GM12878 (cell line): ENCODE data around the gene P2RX7. TPM values are rescaled to one million over a fixed set of nuclear protein-coding genes. Genes with fewer than 3 reads are reported as not detected.

ENCODE experiments used
- ATAC-seq: fragments of 200-7000 bp; cut with Tn5 transposase; 3 replicates; pipeline ENCODE4 v1.9.1; 2020; ENCODE audit warnings: mild to moderate bottlenecking, moderate library complexity
- BruUV-seq: library from RNA; stranded (reverse); fragments of 400-500 nt; replicated peaks from 2 replicates; lab custom pipeline; 2021; lab: Mats Ljungman, UMichigan
- CTCF ChIA-PET: fragments of 300-600 bp; sonication (Branson Sonifier 250); formaldehyde crosslinking; extraction: SDS; loops from one replicate; lab custom pipeline; 2021; ENCODE audit warnings: inconsistent platforms; lab: Yijun Ruan, JAX
- POLR2A ChIA-PET: fragments of 350-600 bp; formaldehyde crosslinking; extraction: SDS; loops from one replicate; lab custom pipeline; 2021; ENCODE audit warnings: inconsistent platforms; lab: Charles Lee
- RAD21 ChIA-PET: fragments of 300-600 bp; sonication (Branson Sonifier 250); formaldehyde crosslinking; loops from one replicate; lab custom pipeline; 2023; ENCODE audit warnings: antibody characterized with exemption; ENCODE audit not compliant: unreplicated experiment; lab: Charles Lee
- SMC1A ChIA-PET: fragments of 300-600 bp; sonication (Branson Sonifier 250); formaldehyde crosslinking; loops from one replicate; lab custom pipeline; 2023; ENCODE audit not compliant: unreplicated experiment, uncharacterized antibody; lab: Charles Lee
- DNase-seq: peaks from one replicate; pipeline ENCODE4 v3.0.0-alpha.2; 2011; ENCODE audit warnings: low read depth, low spot score
- FAIRE-seq: peaks from 3 replicates; lab custom pipeline; 2011; peaks lifted over from hg19 to GRCh38; lab: Jason Lieb, UNC
- H2AFZ ChIP-seq: 2 replicates; pipeline ENCODE4 v1.6.0; 2011; ENCODE audit warnings: low read depth, low read length, control low read depth; ENCODE audit not compliant: control insufficient read depth
- H3K27ac ChIP-seq: 2 replicates; pipeline ENCODE4 v1.5.1; 2011; ENCODE audit warnings: control low read depth; ENCODE audit not compliant: control insufficient read depth, insufficient read depth
- H3K27me3 ChIP-seq, 2 experiments: replicated peaks in 1 of 2; 2 replicates each; pipeline versions ENCODE4 v1.6.0 to v1.6.1; 2011; ENCODE audit warnings: low read length in 1 of 2; ENCODE audit not compliant: control insufficient read depth in 2 of 2, insufficient read depth in 2 of 2
- H3K36me3 ChIP-seq, 2 experiments: 2 replicates each; pipeline ENCODE4 v1.5.1; 2011; ENCODE audit warnings: low read length in 1 of 2; ENCODE audit not compliant: control insufficient read depth in 2 of 2, insufficient read depth in 2 of 2
- H3K4me1 ChIP-seq: 2 replicates; pipeline ENCODE4 v1.6.1; 2011; ENCODE audit warnings: mild to moderate bottlenecking, low read length, moderate library complexity, mixed read lengths; ENCODE audit not compliant: control insufficient read depth, insufficient read depth
- H3K4me2 ChIP-seq: 2 replicates; pipeline ENCODE4 v1.6.0; 2011; ENCODE audit warnings: control low read depth; ENCODE audit not compliant: control insufficient read depth, insufficient read depth
- H3K4me3 ChIP-seq: fragments of 200-600 bp; sonication (generic); 2 replicates; pipeline ENCODE4 v1.5.1; 2016
- H3K79me2 ChIP-seq: 2 replicates; pipeline ENCODE4 v1.6.0; 2011; ENCODE audit warnings: low read length; ENCODE audit not compliant: control insufficient read depth, insufficient read depth
- H3K9ac ChIP-seq: 2 replicates; pipeline ENCODE4 v1.8.0; 2011; ENCODE audit warnings: low read length, control low read depth, mixed read lengths; ENCODE audit not compliant: control insufficient read depth, insufficient read depth
- H3K9me3 ChIP-seq: replicated peaks from 3 replicates; pipeline ENCODE4 v1.5.1; 2011; ENCODE audit warnings: mild to moderate bottlenecking, low read length; ENCODE audit not compliant: control insufficient read depth, insufficient read depth
- H4K20me1 ChIP-seq: 2 replicates; pipeline ENCODE4 v1.6.0; 2011; ENCODE audit not compliant: control insufficient read depth, insufficient read depth
- BHLHE40 ChIP-seq, 2 experiments: fragments of 450-650 bp in 1 of 2; IDR thresholded peaks; 2 replicates each; pipeline ENCODE4 v1.6.1; 2011 to 2017; ENCODE audit warnings: low read depth in 2 of 2, borderline replicate concordance in 1 of 2, improper control_type of control experiment in 1 of 2, low read length in 1 of 2, mild to moderate bottlenecking in 1 of 2
- CHD4 ChIP-seq: fragments of 200-600 bp; sonication (generic); IDR thresholded peaks from 2 replicates; pipeline ENCODE4 v1.6.1; 2016; ENCODE audit warnings: mild to moderate bottlenecking
- CTCF ChIP-seq, 3 experiments: IDR thresholded peaks in 2 of 3; conservative IDR thresholded peaks in 1 of 3; 2 replicates each; pipeline ENCODE4 v1.5.1; 2011; ENCODE audit warnings: low read depth in 3 of 3, low read length in 3 of 3, mild to moderate bottlenecking in 3 of 3, control low read depth in 2 of 3, moderate library complexity in 2 of 3, inconsistent platforms in 1 of 3, mixed read lengths in 1 of 3; ENCODE audit not compliant: control insufficient read depth in 2 of 3, insufficient read depth in 1 of 3; ENCODE audit errors: extremely low read depth in 1 of 3
- FOXK2 ChIP-seq: fragments of 450-650 bp; IDR thresholded peaks from 2 replicates; pipeline ENCODE4 v1.6.1; 2017; ENCODE audit warnings: mild to moderate bottlenecking, moderate library complexity
- FOXM1 ChIP-seq: IDR thresholded peaks from 2 replicates; pipeline ENCODE4 v1.6.1; 2012; ENCODE audit warnings: low read depth, mild to moderate bottlenecking, inconsistent platforms, low read length, moderate library complexity
- PBX3 ChIP-seq: IDR thresholded peaks from 2 replicates; pipeline ENCODE4 v1.6.1; 2011; ENCODE audit warnings: mild to moderate bottlenecking, low read depth, low read length, moderate library complexity; ENCODE audit not compliant: insufficient replicate concordance
- RAD21 ChIP-seq: IDR thresholded peaks from 2 replicates; pipeline ENCODE4 v1.6.1; 2011; ENCODE audit warnings: mild to moderate bottlenecking, low read depth, low read length, moderate library complexity; ENCODE audit not compliant: insufficient read depth
- RUNX3 ChIP-seq: IDR thresholded peaks from 2 replicates; pipeline ENCODE4 v1.6.1; 2012; ENCODE audit warnings: low read length, inconsistent platforms
- SMC3 ChIP-seq: IDR thresholded peaks from 2 replicates; pipeline ENCODE4 v1.6.1; 2011; ENCODE audit warnings: low read length, improper control_type of control experiment, borderline replicate concordance
- WGBS: methylation state at CpG from one replicate; pipeline ENCODE4 v1.1.6; 2016; ENCODE audit warnings: low lambda C conversion rate; ENCODE audit not compliant: insufficient replicate concordance, insufficient coverage; ENCODE audit errors: missing lambda C conversion rate; 5-methylcytosine and 5-hydroxymethylcytosine counted together
- in situ Hi-C: fragments of 300-500 bp; cut with MboI; formaldehyde crosslinking; loops from 9 replicates; pipeline ENCODE4 v1.14.3; 2018; ENCODE audit warnings: mixed read lengths
- intact Hi-C: fragments of 100-400 bp; cut with micrococcal nuclease; formaldehyde crosslinking; loops from one replicate; pipeline ENCODE4 v1.14.2; 2022; ENCODE audit not compliant: unreplicated experiment
- polyA plus RNA-seq, 11 experiments: library from polyadenylated mRNA; depleted of rRNA in 4 of 11; unstranded in 6 of 11; stranded (reverse) in 5 of 11; fragments of >200 nt; fragmentation: Nextera tagmentation in 4 of 11; fragmentation: Illumina TruSeq in 1 of 11; extraction: Ambion mirVana in 4 of 11; extraction: Trizol in 1 of 11; gene quantifications; 1 replicate in 1 of 11; 2 replicates in 10 of 11; pipeline versions ENCODE4 v1.2.1 to v1.2.3, GENCODE V29; 2011 to 2016; ENCODE audit warnings: inconsistent platforms in 2 of 11, missing spikeins in 2 of 11, low read depth in 1 of 11
- total RNA-seq, 4 experiments: library from RNA; depleted of rRNA in 3 of 4; stranded (reverse); fragments of >200 nt in 3 of 4; fragmentation: Illumina TruSeq in 1 of 4; extraction: Trizol in 1 of 4; gene quantifications; 2 replicates each; pipeline versions ENCODE4 v1.2.1 to v1.2.3, GENCODE V29; 2013 to 2021
- TF ChIP-seq, protein P1 (sequence below): fragments of 450-650 bp; IDR thresholded peaks from 2 replicates; pipeline ENCODE4 v1.6.1; 2017; ENCODE audit warnings: mild to moderate bottlenecking
- TF ChIP-seq, protein P2 (sequence below): fragments of 450-650 bp; IDR thresholded peaks from 2 replicates; pipeline ENCODE4 v1.6.1; 2016; ENCODE audit warnings: mild to moderate bottlenecking

P2RX7 gene
- total and polyA plus RNA-seq, 10 of the 15 experiments (the other 5 are each of a cell fraction or from before 2014, with no cell fraction given): 0.74 to 2.6 (median 1.5) TPM

DNA sequence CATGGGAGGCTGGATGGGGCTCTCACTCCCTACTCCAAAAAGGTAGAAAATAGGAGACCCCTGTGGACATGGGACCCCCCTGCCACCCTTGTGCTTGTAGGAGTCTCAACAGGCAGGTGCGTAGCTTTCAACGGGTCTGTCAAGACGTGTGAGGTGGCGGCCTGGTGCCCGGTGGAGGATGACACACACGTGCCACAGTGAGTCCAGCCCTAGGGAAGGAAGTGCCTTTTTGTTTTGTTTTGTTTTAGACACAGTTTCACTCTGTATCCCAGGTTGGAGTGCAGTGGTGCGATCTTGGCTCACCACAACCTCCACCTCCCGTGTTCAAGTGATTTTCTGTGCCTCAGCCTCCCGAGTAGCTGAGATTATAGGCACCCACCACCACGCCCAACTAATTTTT, 90.2 kb downstream of the P2RX7 start (continued):
- TF ChIP-seq, protein P1, sequence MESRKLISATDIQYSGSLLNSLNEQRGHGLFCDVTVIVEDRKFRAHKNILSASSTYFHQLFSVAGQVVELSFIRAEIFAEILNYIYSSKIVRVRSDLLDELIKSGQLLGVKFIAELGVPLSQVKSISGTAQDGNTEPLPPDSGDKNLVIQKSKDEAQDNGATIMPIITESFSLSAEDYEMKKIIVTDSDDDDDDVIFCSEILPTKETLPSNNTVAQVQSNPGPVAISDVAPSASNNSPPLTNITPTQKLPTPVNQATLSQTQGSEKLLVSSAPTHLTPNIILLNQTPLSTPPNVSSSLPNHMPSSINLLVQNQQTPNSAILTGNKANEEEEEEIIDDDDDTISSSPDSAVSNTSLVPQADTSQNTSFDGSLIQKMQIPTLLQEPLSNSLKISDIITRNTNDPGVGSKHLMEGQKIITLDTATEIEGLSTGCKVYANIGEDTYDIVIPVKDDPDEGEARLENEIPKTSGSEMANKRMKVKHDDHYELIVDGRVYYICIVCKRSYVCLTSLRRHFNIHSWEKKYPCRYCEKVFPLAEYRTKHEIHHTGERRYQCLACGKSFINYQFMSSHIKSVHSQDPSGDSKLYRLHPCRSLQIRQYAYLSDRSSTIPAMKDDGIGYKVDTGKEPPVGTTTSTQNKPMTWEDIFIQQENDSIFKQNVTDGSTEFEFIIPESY: no peak

- POLR2A ChIA-PET: interaction anchor here (0.7 kb wide), 1 partner anchor 43 kb away, joined by 3 read pairs; no protein-coding TSS in a partner anchor
- Histone ChIP-seq H3K4me2 (no peak overlapping the region), H3K36me3 (peaks cover 0 to 4% of the 10 kb centered on the region in 2 experiments; a peak in 3 of 4 replicates), H3K79me2 (no peaks in the 10 kb centered on the region), H3K4me3 (no peak overlapping the region), H2AFZ (no peak overlapping the region), H3K27me3 (no peaks in the 10 kb centered on the region), H4K20me1 (no peaks in the 10 kb centered on the region), H3K9ac (no peak overlapping the region), H3K27ac (no peak overlapping the region), H3K9me3 (no peaks in the 10 kb centered on the region), H3K4me1 (peaks cover 16% of the 10 kb centered on the region)
- DNase-seq (no peak), FAIRE-seq (no peak), ATAC-seq (peak; percentile 66)
- SMC1A ChIA-PET: interaction anchor here (0.8 to 1.8 kb wide), 3 partner anchors 35 to 163 kb away, joined by 3 to 9 read pairs (median 3); no protein-coding TSS in a partner anchor
- no peak for TF ChIP-seq FOXM1
- TF ChIP-seq RAD21: peak; percentile 40; the same call in 1 of the 2 replicates
- TF ChIP-seq FOXK2: no peak
- TF ChIP-seq, protein P2, sequence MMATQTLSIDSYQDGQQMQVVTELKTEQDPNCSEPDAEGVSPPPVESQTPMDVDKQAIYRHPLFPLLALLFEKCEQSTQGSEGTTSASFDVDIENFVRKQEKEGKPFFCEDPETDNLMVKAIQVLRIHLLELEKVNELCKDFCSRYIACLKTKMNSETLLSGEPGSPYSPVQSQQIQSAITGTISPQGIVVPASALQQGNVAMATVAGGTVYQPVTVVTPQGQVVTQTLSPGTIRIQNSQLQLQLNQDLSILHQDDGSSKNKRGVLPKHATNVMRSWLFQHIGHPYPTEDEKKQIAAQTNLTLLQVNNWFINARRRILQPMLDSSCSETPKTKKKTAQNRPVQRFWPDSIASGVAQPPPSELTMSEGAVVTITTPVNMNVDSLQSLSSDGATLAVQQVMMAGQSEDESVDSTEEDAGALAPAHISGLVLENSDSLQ: peak; percentile 88
- peak; percentile 34; the same call in 1 of the 2 replicates for TF ChIP-seq RUNX3
- peak; percentile 25; the same call in 1 of the 2 replicates for TF ChIP-seq SMC3
- no peak for TF ChIP-seq CHD4
- peak in 1 of 2 experiments; percentile 58; a peak in 1 of 4 replicates for TF ChIP-seq BHLHE40 (IDR thresholded peaks at IDR 0.05; ENCODE audit: borderline replicate concordance in 1 of 2, low read depth in 2 of 2, low read length in 1 of 2)
- TF ChIP-seq PBX3: peak; percentile 67
- peak; percentile 40 to 64 (median 41); a peak in 5 of 6 replicates for TF ChIP-seq CTCF (IDR thresholded peaks at IDR 0.05 in 2 of 3, conservative IDR thresholded peaks at IDR 0.05 in 1 of 3; ENCODE audit: control insufficient read depth in 2 of 3, extremely low read depth in 1 of 3, insufficient read depth in 1 of 3, low read depth in 3 of 3, low read length in 3 of 3)
- intact Hi-C loops: no loop called here
- in situ Hi-C loops: no loop called here
- WGBS: 56% methylated on average over 19 of the region's 19 CpGs
- CTCF ChIA-PET: interaction anchor here (1.4 to 5.5 kb wide), 2 partner anchors 15 to 163 kb away, joined by 3 to 32 read pairs; no protein-coding TSS in a partner anchor
- RAD21 ChIA-PET: interaction anchor here (0.7 to 1.4 kb wide), 8 partner anchors 8 to 246 kb away, joined by 3 to 5 read pairs (median 3); partner anchors contain the start of gene HNF1A
- BruUV-seq: no TSS peak
These were observed 90.9 kb downstream of the P2RX7 start for GRCh38 chr12:121223292-121224285.
